HCT116 (cell line): Measurements from ENCODE around the gene APP.

ENCODE experiments used
- EZH2phosphoT487 ChIP-seq: fragments of 200-600 bp; IDR thresholded peaks from 2 replicates; pipeline ENCODE4 v1.6.1; 2018; ENCODE audit warnings: antibody characterized with exemption, borderline replicate concordance
- TF ChIP-seq, protein P1 (sequence below), 3 experiments: fragments of 200-600 bp in 1 of 3; sonication (generic) in 1 of 3; IDR thresholded peaks in 2 of 3; conservative IDR thresholded peaks in 1 of 3; 2 replicates each; pipeline ENCODE4 v1.5.1; 2012 to 2017; ENCODE audit warnings: low read depth in 2 of 3, low read length in 2 of 3, antibody characterized with exemption in 1 of 3, borderline replicate concordance in 1 of 3, control low read depth in 1 of 3, mild to moderate bottlenecking in 1 of 3, mixed read lengths in 1 of 3, mixed run types in 1 of 3, moderate library complexity in 1 of 3; ENCODE audit not compliant: insufficient read depth in 1 of 3

DNA sequence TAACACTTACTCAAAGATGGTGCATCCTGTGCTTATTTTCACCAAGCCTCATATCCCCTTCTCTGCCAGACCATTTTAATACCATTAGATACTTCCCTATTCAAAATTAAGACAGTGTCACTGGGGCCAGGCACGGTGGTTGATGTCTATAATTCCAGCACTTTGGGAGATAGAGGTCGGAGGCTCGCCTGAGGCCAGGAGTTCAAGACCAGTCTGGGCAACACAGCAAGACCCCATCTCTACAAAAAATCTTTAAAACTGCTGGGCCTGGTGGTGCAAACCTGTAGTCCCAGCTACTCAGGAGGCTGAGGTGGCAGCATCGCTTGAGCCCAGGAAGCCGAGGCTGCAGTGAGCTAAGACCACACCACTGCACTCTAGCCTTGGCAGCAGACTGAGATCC lies 28.2 kb downstream of the APP start:
- no peak for TF ChIP-seq EZH2phosphoT487
- TF ChIP-seq, protein P1, sequence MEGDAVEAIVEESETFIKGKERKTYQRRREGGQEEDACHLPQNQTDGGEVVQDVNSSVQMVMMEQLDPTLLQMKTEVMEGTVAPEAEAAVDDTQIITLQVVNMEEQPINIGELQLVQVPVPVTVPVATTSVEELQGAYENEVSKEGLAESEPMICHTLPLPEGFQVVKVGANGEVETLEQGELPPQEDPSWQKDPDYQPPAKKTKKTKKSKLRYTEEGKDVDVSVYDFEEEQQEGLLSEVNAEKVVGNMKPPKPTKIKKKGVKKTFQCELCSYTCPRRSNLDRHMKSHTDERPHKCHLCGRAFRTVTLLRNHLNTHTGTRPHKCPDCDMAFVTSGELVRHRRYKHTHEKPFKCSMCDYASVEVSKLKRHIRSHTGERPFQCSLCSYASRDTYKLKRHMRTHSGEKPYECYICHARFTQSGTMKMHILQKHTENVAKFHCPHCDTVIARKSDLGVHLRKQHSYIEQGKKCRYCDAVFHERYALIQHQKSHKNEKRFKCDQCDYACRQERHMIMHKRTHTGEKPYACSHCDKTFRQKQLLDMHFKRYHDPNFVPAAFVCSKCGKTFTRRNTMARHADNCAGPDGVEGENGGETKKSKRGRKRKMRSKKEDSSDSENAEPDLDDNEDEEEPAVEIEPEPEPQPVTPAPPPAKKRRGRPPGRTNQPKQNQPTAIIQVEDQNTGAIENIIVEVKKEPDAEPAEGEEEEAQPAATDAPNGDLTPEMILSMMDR (IDR thresholded peaks at IDR 0.05 in 2 of 3, conservative IDR thresholded peaks at IDR 0.05 in 1 of 3; ENCODE audit: borderline replicate concordance in 1 of 3, insufficient read depth in 1 of 3, low read depth in 2 of 3, low read length in 2 of 3), result no peak
